Right cardiac atrium (tissue), 5 donors: ENCODE measurements around the gene OXNAD1. TPM values are rescaled to one million over a fixed set of nuclear protein-coding genes. Genes with fewer than 3 reads are reported as not detected.

Source experiments
- ATAC-seq, 2 donors: fragments of 200-7000 bp; cut with Tn5 transposase; one replicate each; pipeline versions ENCODE4 v1.8.0 to v1.9.1; 2020; ENCODE audit warnings: moderate library complexity in 2 of 2, mild to moderate bottlenecking in 1 of 2
- DNase-seq, 3 donors: peaks; one replicate each; pipeline ENCODE4 v3.0.0-alpha.2; 2020
- H3K27ac ChIP-seq: one replicate; pipeline ENCODE4 v1.5.1; 2013; ENCODE audit warnings: mild to moderate bottlenecking, low read length, control low read depth, moderate library complexity
- H3K27me3 ChIP-seq: one replicate; pipeline ENCODE4 v1.6.1; 2013; ENCODE audit not compliant: control insufficient read depth, insufficient read depth
- H3K4me1 ChIP-seq: one replicate; pipeline ENCODE4 v1.6.1; 2013; ENCODE audit warnings: low read length; ENCODE audit not compliant: control insufficient read depth, insufficient read depth
- H3K4me3 ChIP-seq: one replicate; pipeline ENCODE4 v1.5.1; 2013; ENCODE audit warnings: low read length, control low read depth
- H3K9me3 ChIP-seq: one replicate; pipeline ENCODE4 v1.6.1; 2013; ENCODE audit warnings: low read length; ENCODE audit not compliant: control insufficient read depth
- WGBS: extraction: QIAGEN DNeasy Blood & Tissue Kit; methylation state at CpG from one replicate; pipeline ENCODE4 v1.1.7; 2013; 5-methylcytosine and 5-hydroxymethylcytosine counted together
- intact Hi-C, 4 donors: fragments of 100-400 bp; cut with DNase I; formaldehyde crosslinking; loops; one replicate each; pipeline versions ENCODE4 v1.11.0 to v1.14.0; 2022 to 2023
- polyA plus RNA-seq: library from polyadenylated mRNA; stranded (reverse); fragments of 200-250 nt; gene quantifications from one replicate; pipeline ENCODE4 v1.2.3, GENCODE V29; 2013
- total RNA-seq, 4 donors: library from RNA; stranded (reverse); fragmentation: NEBNext Ultra II Directional; extraction: Animal tissue kit (Norgen Biotek cat#: 25700); gene quantifications; one replicate each; pipeline ENCODE4 v1.2.1, GENCODE V29; 2021
- donor health status: healthy with polysubstance abuse.
- donor health status: DM: no; HTN: yes; CAD: no.
- donor health status: DM: no; HTN: no; CAD: no.
- donor health status: DM: no; HTN: yes; CAD: no; lungs with severe emphysema.
- donor health status: DM: yes; HTN: yes; CAD: no.

The OXNAD1 gene
- total and polyA plus RNA-seq, 5 donors = 6.5 to 14.7 (median 14.2) TPM

GRCh38 chr3:16329036-16329825 lies 64.2 kb downstream of the OXNAD1 start:
- Histone ChIP-seq H3K9me3 (no peaks in the 10 kb centered on the region), H3K27me3 (no peaks in the 10 kb centered on the region), H3K27ac (no peak overlapping the region), H3K4me1 (no peaks in the 10 kb centered on the region), H3K4me3 (no peak overlapping the region)
- no peak for DNase-seq
- intact Hi-C loops = no loop called here
- ATAC-seq = no peak
- 82% methylated on average over 15 of the region's 15 CpGs for WGBS

- no peaks in the 10 kb centered on the region for H3K27me3 ChIP-seq
- no peaks in the 10 kb centered on the region for H3K9me3 ChIP-seq
- ATAC-seq (no peak), DNase-seq (no peak)
- H3K4me3 ChIP-seq = no peak overlapping the region
- H3K4me1 ChIP-seq = no peaks in the 10 kb centered on the region
- intact Hi-C loops = no loop called here
- H3K27ac ChIP-seq = no peak overlapping the region
- WGBS = 75% methylated on average over 9 of the region's 9 CpGs
These were observed 64.8 kb downstream of the OXNAD1 start for GRCh38 chr3:16329826-16330129.

GRCh38 chr3:16330351-16330750 lies 65.3 kb downstream of the OXNAD1 start:
- intact Hi-C loops = no loop called here
- no peak for ATAC-seq
- Histone ChIP-seq H3K9me3 (no peaks in the 10 kb centered on the region), H3K4me3 (no peak overlapping the region), H3K4me1 (no peaks in the 10 kb centered on the region), H3K27ac (no peak overlapping the region), H3K27me3 (no peaks in the 10 kb centered on the region)
- WGBS = 92% methylated on average over 4 of the region's 4 CpGs
- DNase-seq = no peak

- no peaks in the 10 kb centered on the region for H3K27me3 ChIP-seq
- H3K4me3 ChIP-seq = no peak overlapping the region
- H3K27ac ChIP-seq = no peak overlapping the region
- no peak for ATAC-seq
- 99% methylated on average over 3 of the region's 3 CpGs for WGBS
- intact Hi-C loops = no loop called here
- H3K9me3 ChIP-seq = no peaks in the 10 kb centered on the region
- no peak for DNase-seq
- no peaks in the 10 kb centered on the region for H3K4me1 ChIP-seq
These were observed 66.4 kb downstream of the OXNAD1 start for GRCh38 chr3:16331319-16331883.

- ATAC-seq = no peak
These were observed 68.0 kb downstream of the OXNAD1 start for GRCh38 chr3:16332904-16333426.

GRCh38 chr3:16334909-16335308 lies 69.9 kb downstream of the OXNAD1 start:
- ATAC-seq = no peak
- H3K9me3 ChIP-seq = no peaks in the 10 kb centered on the region
- 63% methylated on average over 4 of the region's 4 CpGs for WGBS
- no peak overlapping the region for H3K4me3 ChIP-seq
- intact Hi-C loops = no loop called here
- no peak overlapping the region for H3K27ac ChIP-seq
- H3K4me1 ChIP-seq = peaks cover 7% of the 10 kb centered on the region
- H3K27me3 ChIP-seq = no peaks in the 10 kb centered on the region
- no peak for DNase-seq

More at GRCh38 chr3:16332904-16333426, 68.0 kb downstream of the OXNAD1 start:
- no peaks in the 10 kb centered on the region for H3K9me3 ChIP-seq
- no peaks in the 10 kb centered on the region for H3K27me3 ChIP-seq
- H3K4me1 ChIP-seq = no peaks in the 10 kb centered on the region
- DNase-seq = no peak
- 97% methylated on average over 1 of the region's 1 CpG for WGBS
- intact Hi-C loops = no loop called here
- H3K4me3 ChIP-seq = no peak overlapping the region
- no peak overlapping the region for H3K27ac ChIP-seq

- Histone ChIP-seq H3K27me3 (no peaks in the 10 kb centered on the region), H3K27ac (no peak overlapping the region), H3K4me3 (no peak overlapping the region), H3K9me3 (no peaks in the 10 kb centered on the region), H3K4me1 (peaks cover 7% of the 10 kb centered on the region)
- no peak for DNase-seq
- intact Hi-C loops = no loop called here
- 82% methylated on average over 5 of the region's 5 CpGs for WGBS
- no peak for ATAC-seq
These were observed 70.3 kb downstream of the OXNAD1 start for GRCh38 chr3:16335333-16335732.

- DNase-seq (no peak), ATAC-seq (no peak)
- Histone ChIP-seq H3K4me3 (no peak overlapping the region), H3K9me3 (no peaks in the 10 kb centered on the region), H3K4me1 (peaks cover 7% of the 10 kb centered on the region), H3K27ac (no peak overlapping the region), H3K27me3 (no peaks in the 10 kb centered on the region)
- 84% methylated on average over 14 of the region's 14 CpGs for WGBS
- intact Hi-C loops = no loop called here
These were observed 71.0 kb downstream of the OXNAD1 start for GRCh38 chr3:16335772-16336645.

GRCh38 chr3:16336825-16337224 lies 71.8 kb downstream of the OXNAD1 start:
- no peaks in the 10 kb centered on the region for H3K27me3 ChIP-seq
- H3K27ac ChIP-seq = peak overlapping the region; percentile 23
- intact Hi-C loops = no loop called here
- H3K4me3 ChIP-seq = no peak overlapping the region
- DNase-seq = no peak
- no peaks in the 10 kb centered on the region for H3K9me3 ChIP-seq
- 87% methylated on average over 6 of the region's 6 CpGs for WGBS
- H3K4me1 ChIP-seq = peaks cover 7% of the 10 kb centered on the region
- peak in 1 of 2 donors; percentile 17 for ATAC-seq

GRCh38 chr3:16337856-16338540 lies 73.0 kb downstream of the OXNAD1 start:
- Histone ChIP-seq H3K4me3 (no peak overlapping the region), H3K4me1 (peaks cover 7% of the 10 kb centered on the region), H3K27ac (no peak overlapping the region), H3K9me3 (no peaks in the 10 kb centered on the region), H3K27me3 (no peaks in the 10 kb centered on the region)
- ATAC-seq (peak; percentile 27 to 46), DNase-seq (peak in 1 of 3 donors; percentile 58)
- WGBS = 70% methylated on average over 15 of the region's 15 CpGs
- intact Hi-C loops = no loop called here
